ENCODE data around the gene BDKRB2.

Gene BDKRB2

DNA sequence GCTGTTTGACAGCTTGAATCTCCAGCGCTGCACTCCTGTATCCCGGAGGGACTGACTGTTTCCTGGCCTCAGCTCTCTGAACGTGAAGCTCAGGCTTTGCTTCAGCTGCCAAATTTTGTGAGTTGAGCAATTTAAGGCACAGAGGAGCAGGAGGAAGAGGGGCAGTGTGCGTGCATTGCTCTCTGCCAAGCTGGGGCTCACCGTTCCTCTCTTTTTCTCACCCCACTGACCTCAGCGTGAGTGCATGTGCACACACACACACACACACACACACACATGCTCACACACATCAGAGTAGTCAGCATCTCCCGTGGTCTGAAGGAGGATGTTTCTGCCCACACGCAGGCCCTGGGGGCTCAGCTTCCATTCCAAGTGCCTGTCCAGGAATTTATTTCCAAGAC is 27.8 kb upstream of the BDKRB2 start:
- no peak for DNase-seq (ENCODE audit: low spot score)

- DNase-seq (ENCODE audit: low spot score), result peak; percentile 16
These were observed 26.8 kb upstream of the BDKRB2 start for GRCh38 chr14:96177766-96178375.

DNA sequence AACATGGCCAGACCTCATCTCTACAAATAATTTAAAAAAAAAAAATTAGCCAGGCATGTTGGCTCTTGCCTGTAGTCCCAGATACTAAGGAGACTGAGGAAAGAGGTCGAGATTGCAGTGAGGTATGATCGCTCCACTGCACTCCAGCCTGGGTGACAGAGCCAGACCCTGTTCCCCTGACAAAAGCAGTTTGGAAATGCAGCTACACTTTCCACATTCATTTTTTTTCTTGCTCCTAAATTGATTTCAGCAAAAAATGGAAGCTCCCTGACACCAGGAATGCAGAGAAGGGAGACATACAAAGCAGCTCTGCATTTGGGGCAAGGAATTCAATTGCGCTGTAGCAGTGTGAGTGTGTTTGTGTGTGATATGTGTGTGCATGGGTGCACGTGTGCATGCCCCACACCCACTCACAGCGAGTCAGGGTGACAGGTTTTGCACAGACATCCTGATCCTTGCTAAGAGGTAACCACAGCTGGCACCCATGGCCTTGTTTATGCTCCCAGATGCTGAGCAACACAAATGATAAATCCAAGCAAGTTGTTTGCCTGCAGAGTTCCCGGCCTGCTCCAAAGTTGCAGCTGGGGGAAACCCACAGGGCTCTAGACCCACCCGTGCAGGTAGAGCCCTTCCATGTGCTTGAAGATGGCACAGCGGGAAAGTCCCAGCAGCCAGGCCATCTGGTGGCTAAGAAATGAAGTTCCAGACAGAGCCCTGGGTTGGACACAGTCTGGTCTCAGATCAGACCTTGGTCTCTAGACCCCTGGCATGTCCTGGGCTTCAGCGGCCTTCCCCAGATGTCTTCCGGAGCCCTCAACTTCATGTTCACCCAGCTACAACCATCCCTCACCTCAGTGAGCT is 25.9 kb upstream of the BDKRB2 start:
- peak; percentile 16 for DNase-seq (ENCODE audit: low spot score)

- peak; percentile 38 for DNase-seq (ENCODE audit: low spot score)
These were observed 24.4 kb upstream of the BDKRB2 start for GRCh38 chr14:96180043-96180874.

GRCh38 chr14:96181186-96182056 is 23.2 kb upstream of the BDKRB2 start:
- no peak for DNase-seq (ENCODE audit: low spot score)

DNA sequence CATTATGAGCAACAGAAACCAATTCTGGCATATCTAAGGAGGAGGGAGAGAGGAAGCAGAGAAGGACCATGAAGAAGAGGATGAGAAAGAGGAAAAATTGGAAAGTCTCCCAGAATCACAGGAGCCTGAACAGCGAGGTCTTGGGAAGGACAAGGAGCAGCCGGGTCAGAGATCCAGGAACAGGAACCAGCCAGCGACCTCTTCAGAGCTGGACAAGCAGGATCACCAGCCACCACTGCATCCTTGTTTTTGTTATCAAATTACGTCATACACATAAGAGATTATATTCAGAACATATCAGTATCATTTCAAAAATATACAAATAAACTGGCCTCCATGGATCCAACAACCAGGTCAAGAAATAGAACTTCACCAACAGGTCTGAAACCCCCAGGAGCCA is 22.1 kb upstream of the BDKRB2 start:
- DNase-seq (ENCODE audit: low spot score), result no peak

DNA sequence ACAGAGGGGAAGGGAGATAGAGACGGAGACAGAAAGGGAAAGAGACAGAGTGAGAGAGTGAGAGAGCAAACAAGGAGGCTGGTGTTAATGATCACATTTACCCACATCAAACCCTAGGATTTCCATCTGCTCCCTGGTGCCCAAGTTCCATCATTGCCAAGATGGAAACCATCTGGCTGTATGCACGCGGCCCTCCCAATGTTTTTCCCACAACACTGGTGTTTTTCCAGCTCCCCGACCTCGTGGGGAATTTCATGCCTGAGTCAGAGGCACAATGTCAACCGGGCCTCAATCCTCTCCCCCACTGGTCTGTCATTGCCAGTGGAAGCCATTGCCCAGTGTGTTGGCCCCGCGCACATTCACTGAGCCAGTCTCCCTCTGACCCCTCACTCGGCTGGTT is 19.9 kb upstream of the BDKRB2 start:
- no peak for DNase-seq (ENCODE audit: low spot score)

GRCh38 chr14:96187216-96188031 is 17.2 kb upstream of the BDKRB2 start:
- no peak for DNase-seq (ENCODE audit: low spot score)

DNA sequence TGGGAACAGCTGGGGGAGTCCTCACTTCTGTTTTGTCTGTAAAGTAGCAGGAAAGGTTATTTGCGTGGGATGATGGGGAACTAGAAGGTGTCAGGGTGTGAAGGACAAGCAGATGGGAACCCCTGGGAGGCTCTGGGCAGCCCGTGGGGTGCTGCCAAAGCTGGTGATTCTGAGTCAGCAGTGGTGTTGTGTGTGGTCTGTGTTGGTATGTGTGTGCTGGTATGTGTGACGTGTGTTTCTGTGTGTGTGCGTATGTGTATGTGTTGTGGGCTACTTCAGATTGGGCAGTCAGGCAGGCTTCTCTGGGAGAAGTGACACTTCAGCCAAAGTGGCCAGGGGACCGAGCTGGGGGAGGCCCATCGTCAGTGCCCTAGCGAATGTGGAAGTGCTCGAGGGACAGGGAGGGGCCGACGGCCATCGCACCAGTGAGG is 15.3 kb upstream of the BDKRB2 start:
- DNase-seq (ENCODE audit: low spot score), result no peak

DNA sequence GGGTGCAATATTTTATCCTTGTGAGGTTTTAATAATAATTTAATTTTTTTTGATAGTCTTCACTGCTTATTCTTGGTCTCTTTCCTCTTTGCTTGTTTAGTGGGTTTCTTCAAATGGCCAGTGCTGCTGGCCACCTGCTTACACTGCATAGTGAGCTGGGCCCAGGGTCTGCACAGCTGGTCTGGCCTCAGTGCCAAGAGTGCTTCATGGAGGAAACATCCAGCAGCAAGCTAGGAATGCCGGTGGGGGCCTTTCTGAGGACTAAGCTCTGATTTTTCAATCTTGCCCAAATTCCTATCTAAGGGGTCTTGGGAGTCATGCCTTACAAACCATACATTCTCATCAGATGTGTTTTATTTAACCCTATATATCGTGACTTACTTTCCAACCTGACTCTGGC is 13.3 kb upstream of the BDKRB2 start:
- no peak for DNase-seq (ENCODE audit: low spot score)

DNA sequence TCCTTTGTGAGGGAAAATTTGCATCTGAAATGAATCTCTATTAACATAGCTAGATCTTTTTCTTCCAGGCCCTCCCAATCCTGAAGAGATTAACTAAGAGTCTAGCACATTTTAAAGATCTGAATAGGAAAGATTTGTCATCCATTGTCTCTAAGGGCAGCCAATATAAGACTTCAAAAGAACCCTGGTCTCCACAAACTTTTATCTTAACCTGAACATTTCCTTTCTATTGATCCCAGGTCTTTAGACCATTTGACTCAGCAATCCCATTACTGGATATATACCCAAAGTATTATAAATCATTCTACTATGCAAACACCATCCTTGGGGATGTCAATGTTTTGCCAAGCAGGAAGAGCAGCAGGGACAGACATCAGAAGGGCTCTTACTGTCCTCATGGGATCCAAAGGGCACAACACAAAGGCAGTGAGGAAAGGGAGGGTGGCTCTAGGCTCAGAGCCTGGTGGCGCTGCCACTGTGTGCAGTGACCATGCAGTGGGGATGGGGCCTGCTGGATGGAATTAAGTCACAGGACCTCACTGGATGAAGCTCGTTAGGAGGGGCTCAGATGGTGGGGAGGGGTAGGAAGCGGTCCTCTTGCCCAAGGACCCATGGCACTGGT is 12.7 kb upstream of the BDKRB2 start:
- no peak for DNase-seq (ENCODE audit: low spot score)

GRCh38 chr14:96192975-96193805 is 11.4 kb upstream of the BDKRB2 start:
- DNase-seq (ENCODE audit: low spot score), result no peak

- DNase-seq (ENCODE audit: low spot score), result no peak
These were observed 10.4 kb upstream of the BDKRB2 start for GRCh38 chr14:96194262-96194656.

- no peak for DNase-seq (ENCODE audit: low spot score)
These were observed 9.8 kb upstream of the BDKRB2 start for GRCh38 chr14:96194657-96195431.

GRCh38 chr14:96195441-96196081 is 9.1 kb upstream of the BDKRB2 start:
- no peak for DNase-seq (ENCODE audit: low spot score)

DNA sequence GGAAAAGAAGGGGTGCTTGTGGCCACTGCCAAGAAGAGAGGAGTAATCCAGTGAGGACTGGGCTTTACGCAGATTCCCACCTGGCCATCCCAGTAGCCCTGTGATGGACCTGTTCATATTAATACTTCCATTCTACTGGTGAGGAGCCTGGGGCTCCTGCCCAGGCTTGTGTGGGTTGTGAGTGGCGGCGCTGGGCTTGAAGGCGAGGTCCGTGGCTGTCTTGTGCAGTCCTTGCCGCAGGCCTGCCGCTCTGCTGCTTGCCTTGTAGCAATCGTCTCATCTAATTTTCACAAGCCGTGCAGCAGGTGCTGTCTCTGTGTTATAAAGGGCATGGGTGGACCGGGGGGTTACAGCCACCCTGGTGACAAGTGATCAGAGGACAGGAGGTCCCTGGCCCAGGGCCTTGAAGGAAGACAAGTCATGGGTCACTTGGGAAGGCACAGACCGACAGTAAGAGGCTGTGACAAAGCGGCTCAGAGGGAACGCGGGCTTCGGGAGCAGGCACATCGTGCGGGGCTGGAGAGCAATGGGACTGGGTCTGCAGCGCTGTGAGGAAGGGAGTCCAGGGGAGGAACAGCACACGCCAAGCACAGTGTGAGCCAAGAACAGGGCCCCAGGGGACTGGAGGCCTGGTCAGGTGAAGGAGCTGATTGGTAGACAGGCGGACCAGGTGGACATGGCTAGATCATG is 7.3 kb upstream of the BDKRB2 start:
- DNase-seq (ENCODE audit: low spot score), result no peak

DNA sequence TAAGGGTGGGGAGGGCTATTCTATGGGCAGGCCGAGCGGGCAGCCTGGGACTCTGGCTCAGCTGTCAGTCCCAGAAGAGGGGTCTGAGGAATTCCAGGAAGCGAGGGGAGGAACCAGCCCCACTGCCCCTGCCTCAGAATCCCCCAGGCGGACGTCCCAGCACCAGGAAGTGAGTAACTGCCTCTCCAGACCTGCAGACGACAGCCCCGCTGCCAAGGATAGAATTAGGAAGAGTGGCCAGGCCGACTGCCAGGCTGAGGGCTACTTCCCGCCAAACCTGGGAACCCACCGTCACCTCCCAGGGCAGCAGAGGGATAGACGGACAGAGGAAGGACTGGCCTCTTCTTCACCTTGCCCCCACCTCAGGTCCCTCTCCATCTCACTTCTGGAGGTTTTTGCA is 6.7 kb upstream of the BDKRB2 start:
- no peak for DNase-seq (ENCODE audit: low spot score)

Measured in NAMALWA (cell line).